GM12878 (cell line): Measurements from ENCODE around the gene RETSAT. TPM values are rescaled to one million over a fixed set of nuclear protein-coding genes. Genes with fewer than 3 reads are reported as not detected.
"Not testable (repeated sequence)": the region's sequence is repeated elsewhere in the genome, so short reads cannot be mapped to it uniquely, and the experiment has no call there.

Experiments used
- ATAC-seq: fragments of 200-7000 bp; cut with Tn5 transposase; 3 replicates; pipeline ENCODE4 v1.9.1; 2020; ENCODE audit warnings: mild to moderate bottlenecking, moderate library complexity
- BruUV-seq: library from RNA; stranded (reverse); fragments of 400-500 nt; replicated peaks from 2 replicates; lab custom pipeline; 2021; lab: Mats Ljungman, UMichigan
- CTCF ChIA-PET: fragments of 300-600 bp; sonication (Branson Sonifier 250); formaldehyde crosslinking; extraction: SDS; loops from one replicate; lab custom pipeline; 2021; ENCODE audit warnings: inconsistent platforms; lab: Yijun Ruan, JAX
- POLR2A ChIA-PET: fragments of 350-600 bp; formaldehyde crosslinking; extraction: SDS; loops from one replicate; lab custom pipeline; 2021; ENCODE audit warnings: inconsistent platforms; lab: Charles Lee
- RAD21 ChIA-PET: fragments of 300-600 bp; sonication (Branson Sonifier 250); formaldehyde crosslinking; loops from one replicate; lab custom pipeline; 2023; ENCODE audit warnings: antibody characterized with exemption; ENCODE audit not compliant: unreplicated experiment; lab: Charles Lee
- SMC1A ChIA-PET: fragments of 300-600 bp; sonication (Branson Sonifier 250); formaldehyde crosslinking; loops from one replicate; lab custom pipeline; 2023; ENCODE audit not compliant: unreplicated experiment, uncharacterized antibody; lab: Charles Lee
- DNase-seq: peaks from one replicate; pipeline ENCODE4 v3.0.0-alpha.2; 2011; ENCODE audit warnings: low read depth, low spot score
- FAIRE-seq: peaks from 3 replicates; lab custom pipeline; 2011; peaks lifted over from hg19 to GRCh38; lab: Jason Lieb, UNC
- H2AFZ ChIP-seq: 2 replicates; pipeline ENCODE4 v1.6.0; 2011; ENCODE audit warnings: low read depth, low read length, control low read depth; ENCODE audit not compliant: control insufficient read depth
- H3K27ac ChIP-seq: 2 replicates; pipeline ENCODE4 v1.5.1; 2011; ENCODE audit warnings: control low read depth; ENCODE audit not compliant: control insufficient read depth, insufficient read depth
- H3K27me3 ChIP-seq, 2 experiments: replicated peaks in 1 of 2; 2 replicates each; pipeline versions ENCODE4 v1.6.0 to v1.6.1; 2011; ENCODE audit warnings: low read length in 1 of 2; ENCODE audit not compliant: control insufficient read depth in 2 of 2, insufficient read depth in 2 of 2
- H3K36me3 ChIP-seq, 2 experiments: 2 replicates each; pipeline ENCODE4 v1.5.1; 2011; ENCODE audit warnings: low read length in 1 of 2; ENCODE audit not compliant: control insufficient read depth in 2 of 2, insufficient read depth in 2 of 2
- H3K4me1 ChIP-seq: 2 replicates; pipeline ENCODE4 v1.6.1; 2011; ENCODE audit warnings: mild to moderate bottlenecking, low read length, moderate library complexity, mixed read lengths; ENCODE audit not compliant: control insufficient read depth, insufficient read depth
- H3K4me2 ChIP-seq: 2 replicates; pipeline ENCODE4 v1.6.0; 2011; ENCODE audit warnings: control low read depth; ENCODE audit not compliant: control insufficient read depth, insufficient read depth
- H3K4me3 ChIP-seq: fragments of 200-600 bp; sonication (generic); 2 replicates; pipeline ENCODE4 v1.5.1; 2016
- H3K79me2 ChIP-seq: 2 replicates; pipeline ENCODE4 v1.6.0; 2011; ENCODE audit warnings: low read length; ENCODE audit not compliant: control insufficient read depth, insufficient read depth
- H3K9ac ChIP-seq: 2 replicates; pipeline ENCODE4 v1.8.0; 2011; ENCODE audit warnings: low read length, control low read depth, mixed read lengths; ENCODE audit not compliant: control insufficient read depth, insufficient read depth
- H3K9me3 ChIP-seq: replicated peaks from 3 replicates; pipeline ENCODE4 v1.5.1; 2011; ENCODE audit warnings: mild to moderate bottlenecking, low read length; ENCODE audit not compliant: control insufficient read depth, insufficient read depth
- H4K20me1 ChIP-seq: 2 replicates; pipeline ENCODE4 v1.6.0; 2011; ENCODE audit not compliant: control insufficient read depth, insufficient read depth
- PML ChIP-seq: IDR thresholded peaks from 2 replicates; pipeline ENCODE4 v1.6.1; 2012; ENCODE audit warnings: low read length, inconsistent platforms
- POLR2AphosphoS5 ChIP-seq: IDR thresholded peaks from 2 replicates; pipeline ENCODE4 v1.6.1; 2011; ENCODE audit warnings: mild to moderate bottlenecking, low read length, inconsistent platforms
- WGBS: methylation state at CpG from one replicate; pipeline ENCODE4 v1.1.6; 2016; ENCODE audit warnings: low lambda C conversion rate; ENCODE audit not compliant: insufficient replicate concordance, insufficient coverage; ENCODE audit errors: missing lambda C conversion rate; 5-methylcytosine and 5-hydroxymethylcytosine counted together
- in situ Hi-C: fragments of 300-500 bp; cut with MboI; formaldehyde crosslinking; loops from 9 replicates; pipeline ENCODE4 v1.14.3; 2018; ENCODE audit warnings: mixed read lengths
- intact Hi-C: fragments of 100-400 bp; cut with micrococcal nuclease; formaldehyde crosslinking; loops from one replicate; pipeline ENCODE4 v1.14.2; 2022; ENCODE audit not compliant: unreplicated experiment
- polyA plus RNA-seq, 11 experiments: library from polyadenylated mRNA; depleted of rRNA in 4 of 11; unstranded in 6 of 11; stranded (reverse) in 5 of 11; fragments of >200 nt; fragmentation: Nextera tagmentation in 4 of 11; fragmentation: Illumina TruSeq in 1 of 11; extraction: Ambion mirVana in 4 of 11; extraction: Trizol in 1 of 11; gene quantifications; 1 replicate in 1 of 11; 2 replicates in 10 of 11; pipeline versions ENCODE4 v1.2.1 to v1.2.3, GENCODE V29; 2011 to 2016; ENCODE audit warnings: inconsistent platforms in 2 of 11, missing spikeins in 2 of 11, low read depth in 1 of 11
- total RNA-seq, 4 experiments: library from RNA; depleted of rRNA in 3 of 4; stranded (reverse); fragments of >200 nt in 3 of 4; fragmentation: Illumina TruSeq in 1 of 4; extraction: Trizol in 1 of 4; gene quantifications; 2 replicates each; pipeline versions ENCODE4 v1.2.1 to v1.2.3, GENCODE V29; 2013 to 2021

RETSAT gene
- total and polyA plus RNA-seq, 10 of the 15 experiments (the other 5 are each of a cell fraction or from before 2014, with no cell fraction given), result 3.3 to 28.8 (median 22.0) TPM

GRCh38 chr2:85324639-85325465 is 29.5 kb downstream of the RETSAT start:
- ChIA-PET SMC1A (interaction anchor here (0.6 to 0.8 kb wide), 3 partner anchors 29 to 245 kb away, joined by 3 to 5 read pairs (median 5); partner anchors contain the start of genes ELMOD3 and RETSAT), POLR2A (interaction anchor here (0.6 to 1.5 kb wide), 3 partner anchors 11 to 649 kb away, joined by 3 to 6 read pairs (median 4); partner anchors contain the start of genes ELMOD3 and RETSAT), RAD21 (no interaction called here), CTCF (interaction anchor here (0.6 to 1.5 kb wide), 5 partner anchors 28 to 755 kb away, joined by 3 to 5 read pairs (median 3); no protein-coding TSS in a partner anchor)
- no TSS peak for BruUV-seq
- Histone ChIP-seq H3K4me2 (peak overlapping the region; percentile 86), H3K36me3 (peaks cover 13 to 36% of the 10 kb centered on the region in 2 experiments), H2AFZ (no peak overlapping the region), H3K4me3 (peak overlapping the region; percentile 98), H3K79me2 (peaks cover 75% of the 10 kb centered on the region), H3K27ac (no peak overlapping the region), H4K20me1 (peaks cover 13% of the 10 kb centered on the region), H3K9me3 (no peaks in the 10 kb centered on the region), H3K9ac (peak overlapping the region; percentile 97; the same call in 1 of the 2 replicates), H3K4me1 (peaks cover 4% of the 10 kb centered on the region; the same call in 1 of the 2 replicates), H3K27me3 (no peaks in the 10 kb centered on the region)
- in situ Hi-C loops (no loop called here), intact Hi-C loops (loop anchor here (5.0 kb wide), 1 partner anchor 227 kb away; no protein-coding TSS in a partner anchor)
- TF ChIP-seq POLR2AphosphoS5 (0 out of 2 replicates have a peak, but pooled peaks have one; percentile 35), PML (no peak)
- DNase-seq (no peak), FAIRE-seq (no peak), ATAC-seq (no peak)
- WGBS, result 46% methylated on average over 9 of the region's 10 CpGs

GRCh38 chr2:85323988-85324367 is 30.4 kb downstream of the RETSAT start:
- Histone ChIP-seq H3K4me2 (peak overlapping the region; percentile 66), H3K36me3 (peaks cover 13 to 36% of the 10 kb centered on the region in 2 experiments), H3K4me3 (0 out of 2 replicates have a peak overlapping the region, but pooled peaks have one; percentile 98), H4K20me1 (peaks cover 13% of the 10 kb centered on the region), H3K79me2 (peaks cover 79% of the 10 kb centered on the region)
- in situ Hi-C loops, H3K27me3 ChIP-seq, H3K4me1 ChIP-seq, H3K27ac ChIP-seq, intact Hi-C loops, RAD21 ChIA-PET, H2AFZ ChIP-seq, FAIRE-seq, ATAC-seq, H3K9me3 ChIP-seq, H3K9ac ChIP-seq, DNase-seq: not testable (repeated sequence)
- ChIA-PET POLR2A (interaction anchor here (0.5 to 1.5 kb wide), 3 partner anchors 31 to 299 kb away, joined by 3 to 4 read pairs (median 4); partner anchors contain the start of genes ELMOD3 and RETSAT), CTCF (interaction anchor here (0.6 to 0.9 kb wide), 2 partner anchors 384 to 756 kb away, joined by 3 to 4 read pairs; no protein-coding TSS in a partner anchor), SMC1A (interaction anchor here (1.0 to 1.1 kb wide), 2 partner anchors 14 to 33 kb away, joined by 3 read pairs; no protein-coding TSS in a partner anchor)
- TSS peak; percentile 10 for BruUV-seq
- WGBS, result 95% methylated on average over 10 of the region's 11 CpGs
